Body of pancreas (tissue), 4 donors: Measurements from ENCODE around the gene FTH1. TPM values are rescaled to one million over a fixed set of nuclear protein-coding genes. Genes with fewer than 3 reads are reported as not detected.

Source experiments
- ATAC-seq: fragments of 150-250 bp; one replicate; pipeline ENCODE4 v1.9.1; 2016
- DNase-seq, 4 donors: peaks; one replicate each; pipeline ENCODE4 v3.0.0-alpha.2; 2019
- H3K27ac ChIP-seq, 4 donors: fragments of 200-600 bp; sonication (generic); 1 replicate in 3 of 4; 2 replicates in 1 of 4; pipeline versions ENCODE4 v1.5.1 to v1.6.1; 2016 to 2019; ENCODE audit warnings: mild to moderate bottlenecking in 1 of 4, mixed read lengths in 1 of 4, moderate library complexity in 1 of 4
- H3K27me3 ChIP-seq, 2 donors: fragments of 200-600 bp; sonication (generic); one replicate each; pipeline ENCODE4 v1.6.0; 2016; ENCODE audit warnings: mild to moderate bottlenecking in 1 of 2
- H3K36me3 ChIP-seq, 2 donors: fragments of 200-600 bp; sonication (generic); replicated peaks in 1 of 2; 2 replicates each; pipeline ENCODE4 v1.5.1; 2016; ENCODE audit warnings: low read depth in 2 of 2; ENCODE audit not compliant: insufficient read depth in 1 of 2
- H3K4me1 ChIP-seq: fragments of 200-600 bp; sonication (generic); one replicate; pipeline ENCODE4 v1.6.0; 2016
- H3K4me3 ChIP-seq, 2 donors: fragments of 200-600 bp; sonication (generic); 1 replicate in 1 of 2; 2 replicates in 1 of 2; pipeline ENCODE4 v1.5.1; 2016 to 2019
- H3K9me3 ChIP-seq, 3 donors: fragments of 200-600 bp; sonication (generic); 1 replicate in 2 of 3; 2 replicates in 1 of 3; pipeline ENCODE4 v1.5.1; 2016
- POLR2A ChIP-seq, 3 donors: fragments of 450-650 bp; IDR thresholded peaks; one replicate each; pipeline ENCODE4 v1.6.1; 2016; ENCODE audit warnings: antibody characterized with exemption in 3 of 3, mild to moderate bottlenecking in 2 of 3
- WGBS, 2 donors: methylation state at CpG; one replicate each; pipeline ENCODE4 v1.1.5; 2017; 5-methylcytosine and 5-hydroxymethylcytosine counted together
- intact Hi-C: fragments of 100-400 bp; cut with DNase I; formaldehyde crosslinking; loops from one replicate; pipeline ENCODE4 v1.15.1; 2023
- total RNA-seq, 2 donors: library from RNA; depleted of rRNA; stranded (reverse); fragments of >200 nt; gene quantifications; one replicate each; pipeline ENCODE4 v1.1.0, GENCODE V29; 2016
- TF ChIP-seq, protein P1 (sequence below), 7 experiments: fragments of 450-650 bp in 4 of 7; fragments of 200-600 bp in 3 of 7; sonication (generic) in 3 of 7; IDR thresholded peaks; one replicate each; pipeline ENCODE4 v1.5.1; 2016 to 2019; ENCODE audit warnings: antibody characterized with exemption in 7 of 7

FTH1 gene
- total RNA-seq, 2 donors from 2014 or later: 1,333 to 1,363 TPM

DNA sequence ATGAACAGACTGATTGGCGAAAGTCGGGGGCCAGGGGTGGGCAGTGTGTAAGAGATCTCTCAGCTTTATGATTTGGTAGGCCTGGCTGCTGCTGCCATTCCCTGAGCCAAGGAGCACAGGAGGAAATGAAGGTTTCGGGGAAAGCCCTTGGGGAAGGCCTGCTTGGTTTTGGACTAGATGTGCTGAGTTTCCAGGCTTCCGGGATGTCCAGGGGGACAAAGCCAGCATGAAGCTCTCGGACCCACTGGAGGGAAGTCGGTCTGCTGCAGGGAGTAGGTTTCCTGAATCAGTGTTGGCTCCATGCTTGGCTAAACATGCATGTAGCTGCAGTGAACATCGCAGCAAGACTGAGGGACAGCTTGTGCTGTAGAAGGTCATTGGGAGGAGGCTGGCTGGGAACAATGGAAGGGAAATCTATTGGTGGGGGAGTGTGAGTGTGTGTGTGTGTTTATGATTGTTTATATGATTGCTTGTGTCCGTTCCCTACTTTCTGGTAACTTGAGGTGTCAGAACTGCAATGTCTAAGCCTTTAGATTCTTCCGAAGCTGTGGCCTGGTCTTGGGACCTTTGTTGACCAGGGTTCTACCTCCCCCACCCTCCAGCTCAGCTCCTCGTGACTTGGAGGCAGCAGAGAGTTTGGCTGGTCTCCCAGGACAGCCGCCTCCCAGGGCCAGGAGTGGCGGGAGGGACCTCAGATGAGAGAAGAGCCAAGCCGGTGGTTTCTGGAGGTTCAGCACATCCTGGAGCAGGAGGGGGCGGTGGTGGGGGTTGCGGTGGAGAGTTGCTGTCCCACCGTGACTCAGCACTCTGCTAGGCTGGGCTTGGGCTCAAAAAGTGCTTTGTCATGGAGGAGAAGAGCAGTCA is 4.0 kb upstream of the FTH1 start:
- 11 to 13% methylated on average over 15 to 16 of the region's 16 CpGs for WGBS, 2 donors
- peak; percentile 71 for ATAC-seq
- Histone ChIP-seq H3K36me3 (no peaks in the 10 kb centered on the region), H3K4me1 (peaks cover 82% of the 10 kb centered on the region), H3K4me3 (no peak overlapping the region), H3K27ac (peak overlapping the region; percentile 96 to 99 (median 98)), H3K27me3 (no peaks in the 10 kb centered on the region), H3K9me3 (no peaks in the 10 kb centered on the region)
- TF ChIP-seq, protein P1, sequence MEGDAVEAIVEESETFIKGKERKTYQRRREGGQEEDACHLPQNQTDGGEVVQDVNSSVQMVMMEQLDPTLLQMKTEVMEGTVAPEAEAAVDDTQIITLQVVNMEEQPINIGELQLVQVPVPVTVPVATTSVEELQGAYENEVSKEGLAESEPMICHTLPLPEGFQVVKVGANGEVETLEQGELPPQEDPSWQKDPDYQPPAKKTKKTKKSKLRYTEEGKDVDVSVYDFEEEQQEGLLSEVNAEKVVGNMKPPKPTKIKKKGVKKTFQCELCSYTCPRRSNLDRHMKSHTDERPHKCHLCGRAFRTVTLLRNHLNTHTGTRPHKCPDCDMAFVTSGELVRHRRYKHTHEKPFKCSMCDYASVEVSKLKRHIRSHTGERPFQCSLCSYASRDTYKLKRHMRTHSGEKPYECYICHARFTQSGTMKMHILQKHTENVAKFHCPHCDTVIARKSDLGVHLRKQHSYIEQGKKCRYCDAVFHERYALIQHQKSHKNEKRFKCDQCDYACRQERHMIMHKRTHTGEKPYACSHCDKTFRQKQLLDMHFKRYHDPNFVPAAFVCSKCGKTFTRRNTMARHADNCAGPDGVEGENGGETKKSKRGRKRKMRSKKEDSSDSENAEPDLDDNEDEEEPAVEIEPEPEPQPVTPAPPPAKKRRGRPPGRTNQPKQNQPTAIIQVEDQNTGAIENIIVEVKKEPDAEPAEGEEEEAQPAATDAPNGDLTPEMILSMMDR (IDR thresholded peaks at IDR 0.05): no peak
- TF ChIP-seq POLR2A (IDR thresholded peaks at IDR 0.05): peak; percentile 55 to 92 (median 90)
- peak; percentile 98 to 99 (median 98) for DNase-seq
- intact Hi-C loops: no loop called here

DNA sequence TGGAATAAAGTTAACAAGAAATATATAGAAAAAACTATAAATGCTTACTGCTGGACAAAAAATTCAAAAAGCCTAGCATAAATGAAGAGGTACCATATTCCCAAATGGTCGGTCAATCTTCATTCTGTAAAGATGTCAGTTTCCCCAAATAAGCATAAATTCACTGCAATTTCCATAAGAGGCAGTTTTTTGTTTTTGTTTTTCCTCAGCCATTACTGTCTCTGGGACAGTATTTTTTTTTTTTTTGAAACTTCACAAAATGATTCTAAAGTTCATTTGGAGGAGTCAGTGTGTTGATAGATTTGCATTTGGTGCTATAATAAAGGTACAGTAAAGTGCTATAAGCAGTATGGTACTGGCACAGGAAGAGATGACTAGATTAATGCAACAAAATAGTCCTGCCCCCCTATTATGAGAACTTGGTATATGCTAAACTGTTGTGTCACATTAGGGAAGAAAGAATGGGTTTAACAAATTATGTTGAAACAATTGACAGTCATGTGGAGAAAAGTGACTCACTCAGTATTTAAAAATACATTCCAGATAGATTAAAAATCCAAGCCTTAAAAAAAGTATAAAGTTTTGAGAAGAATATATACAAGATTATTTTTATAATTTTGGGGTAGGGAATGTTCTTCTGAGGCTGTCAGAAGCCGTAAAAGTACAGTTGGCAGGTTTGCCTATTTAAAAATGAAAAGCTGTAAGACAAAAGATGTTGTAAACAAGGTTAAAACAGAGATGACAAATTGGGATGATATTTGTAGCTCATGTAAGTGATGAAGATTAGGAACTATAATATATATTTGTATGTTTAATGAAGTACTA is 2.6 kb upstream of the FTH1 start:
- Histone ChIP-seq H3K27ac (peak overlapping the region; percentile 96 to 99 (median 98)), H3K27me3 (no peaks in the 10 kb centered on the region), H3K36me3 (peaks cover 0 to 1% of the 10 kb centered on the region in 2 donors), H3K9me3 (no peaks in the 10 kb centered on the region), H3K4me1 (peaks cover 75% of the 10 kb centered on the region), H3K4me3 (no peak overlapping the region)
- WGBS, 2 donors: 85 to 86% methylated on average over 2 of the region's 2 CpGs
- intact Hi-C loops: no loop called here
- ATAC-seq: no peak
- DNase-seq: no peak
- TF ChIP-seq, protein P1 (IDR thresholded peaks at IDR 0.05): no peak
- TF ChIP-seq POLR2A (IDR thresholded peaks at IDR 0.05): no peak

DNA sequence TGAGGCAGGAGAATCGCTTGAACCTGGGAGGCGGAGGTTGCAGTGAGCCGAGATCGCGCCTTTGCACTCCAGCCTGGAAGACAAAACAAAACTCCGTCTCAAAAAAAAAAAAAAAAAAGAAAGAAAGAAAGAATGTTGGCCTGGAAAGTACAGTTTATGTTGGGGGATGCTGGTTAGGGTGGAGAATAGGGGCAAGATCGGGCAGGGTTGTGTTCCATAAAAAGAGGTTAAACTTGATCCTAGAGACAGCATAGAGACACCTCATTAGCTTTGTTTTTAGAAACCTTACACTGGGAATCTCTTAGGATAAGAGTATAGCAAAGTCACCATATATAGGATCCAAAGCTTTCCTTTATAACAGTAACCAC is 1.9 kb upstream of the FTH1 start:
- TF ChIP-seq, protein P1 (IDR thresholded peaks at IDR 0.05): no peak
- no peak for TF ChIP-seq POLR2A (IDR thresholded peaks at IDR 0.05)
- WGBS, 2 donors: 92 to 94% methylated on average over 7 of the region's 7 CpGs
- peaks cover 0 to 6% of the 10 kb centered on the region in 2 donors for H3K36me3 ChIP-seq
- no peak overlapping the region for H3K4me3 ChIP-seq
- DNase-seq: no peak
- intact Hi-C loops: no loop called here
- H3K9me3 ChIP-seq: no peaks in the 10 kb centered on the region
- H3K4me1 ChIP-seq: peaks cover 75% of the 10 kb centered on the region
- no peak for ATAC-seq
- H3K27me3 ChIP-seq: no peaks in the 10 kb centered on the region
- H3K27ac ChIP-seq: peak overlapping the region in 3 of 4 donors; percentile 98 to 99 (median 99)

DNA sequence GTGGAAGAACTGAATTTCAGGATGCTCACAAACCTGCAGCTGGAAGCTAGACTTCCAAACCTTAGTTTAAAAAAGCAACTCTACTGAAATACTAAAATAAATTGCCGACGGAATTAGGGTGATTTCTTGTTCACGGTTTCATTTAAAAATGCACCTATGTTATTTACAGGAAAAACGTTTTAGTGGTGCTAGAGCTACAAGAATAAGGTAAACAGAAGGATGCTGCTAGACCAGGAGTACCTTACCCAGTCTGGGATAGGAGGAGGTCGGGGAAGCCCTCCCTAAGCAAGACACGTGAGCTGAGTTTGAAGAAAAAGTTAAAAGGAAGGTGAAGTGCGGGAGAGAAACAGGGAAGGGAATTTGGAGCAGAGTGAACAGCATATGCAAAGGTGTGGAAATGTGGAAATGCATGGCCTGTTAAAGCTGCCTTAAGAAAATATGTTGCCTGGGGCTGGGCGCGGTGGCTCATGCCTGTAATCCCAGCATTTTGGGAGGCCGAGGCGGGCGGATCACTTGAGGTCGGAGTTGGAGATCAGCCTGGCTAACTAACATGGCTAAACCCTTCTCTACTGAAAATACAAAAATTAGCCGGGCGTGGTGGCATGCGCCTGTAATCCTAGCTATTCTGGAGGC is 1.4 kb upstream of the FTH1 start:
- ATAC-seq (no peak), DNase-seq (peak in 1 of 4 donors; percentile 10)
- intact Hi-C loops: no loop called here
- H3K4me3 ChIP-seq: no peak overlapping the region
- H3K9me3 ChIP-seq: no peaks in the 10 kb centered on the region
- WGBS, 2 donors: 87 to 89% methylated on average over 16 of the region's 16 CpGs
- peaks cover 0 to 11% of the 10 kb centered on the region in 2 donors for H3K36me3 ChIP-seq
- H3K27me3 ChIP-seq: no peaks in the 10 kb centered on the region
- TF ChIP-seq POLR2A (IDR thresholded peaks at IDR 0.05): no peak
- TF ChIP-seq, protein P1 (IDR thresholded peaks at IDR 0.05): no peak
- peak overlapping the region in 3 of 4 donors; percentile 98 to 99 (median 99) for H3K27ac ChIP-seq
- peaks cover 75% of the 10 kb centered on the region for H3K4me1 ChIP-seq
